T follicular helper cell (primary cell): ENCODE measurements around the gene SMARCD1.
"Not testable (repeated sequence)": the region's sequence is repeated elsewhere in the genome, so short reads cannot be mapped to it uniquely, and the experiment has no call there.

ENCODE experiments used
- DNase-seq: peaks from one replicate; pipeline ENCODE4 v3.0.0-alpha.2; 2020; ENCODE audit warnings: low read depth

The SMARCD1 gene

DNA sequence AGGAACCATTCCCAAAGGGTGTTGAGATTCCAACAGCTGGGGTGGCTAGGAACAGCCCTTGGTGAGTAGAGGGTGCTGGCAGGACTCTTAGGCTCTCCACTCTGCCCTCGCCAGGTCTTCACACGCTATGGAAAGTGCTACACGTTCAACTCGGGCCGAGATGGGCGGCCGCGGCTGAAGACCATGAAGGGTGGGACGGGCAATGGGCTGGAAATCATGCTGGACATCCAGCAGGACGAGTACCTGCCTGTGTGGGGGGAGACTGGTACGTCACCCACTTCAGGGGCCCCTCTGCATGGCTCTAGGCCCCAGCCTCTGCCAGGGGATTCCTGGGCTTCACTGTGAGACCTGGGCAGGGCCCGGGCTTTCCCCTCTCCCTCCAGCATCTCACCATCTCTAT lies 8.0 kb upstream of the SMARCD1 start:
- DNase-seq, result no peak

DNA sequence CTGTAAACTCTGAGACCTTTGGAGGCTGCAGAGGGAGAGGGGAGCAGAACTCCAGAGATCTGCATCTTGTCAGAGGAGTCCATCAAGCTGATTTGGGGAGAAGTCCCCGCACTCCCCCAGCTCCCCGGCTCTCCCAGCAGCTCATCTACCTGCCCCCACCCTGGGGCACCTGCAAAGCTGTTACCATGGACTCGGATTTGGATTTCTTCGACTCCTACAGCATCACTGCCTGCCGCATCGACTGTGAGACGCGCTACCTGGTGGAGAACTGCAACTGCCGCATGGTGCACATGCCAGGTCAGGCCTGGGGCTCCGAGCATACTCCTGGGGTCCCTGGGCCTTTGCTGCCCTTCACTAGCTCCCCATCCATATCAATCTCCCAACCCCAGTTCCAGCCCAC lies 6.9 kb upstream of the SMARCD1 start:
- DNase-seq, result no peak

DNA sequence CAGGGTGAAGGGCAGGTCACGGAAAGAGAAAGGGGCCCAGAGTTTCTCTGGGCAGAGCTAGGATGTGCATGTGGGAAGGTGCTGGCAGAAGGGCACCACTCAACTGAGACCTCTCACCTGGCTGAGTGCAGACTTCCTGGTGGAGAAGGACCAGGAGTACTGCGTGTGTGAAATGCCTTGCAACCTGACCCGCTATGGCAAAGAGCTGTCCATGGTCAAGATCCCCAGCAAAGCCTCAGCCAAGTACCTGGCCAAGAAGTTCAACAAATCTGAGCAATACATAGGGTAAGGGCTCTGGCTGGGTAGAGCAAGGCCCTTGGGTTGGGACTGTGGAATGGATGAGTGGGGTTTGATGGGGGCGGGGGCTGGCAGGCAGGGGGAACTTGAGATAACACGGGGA lies 5.4 kb upstream of the SMARCD1 start:
- no peak for DNase-seq

DNA sequence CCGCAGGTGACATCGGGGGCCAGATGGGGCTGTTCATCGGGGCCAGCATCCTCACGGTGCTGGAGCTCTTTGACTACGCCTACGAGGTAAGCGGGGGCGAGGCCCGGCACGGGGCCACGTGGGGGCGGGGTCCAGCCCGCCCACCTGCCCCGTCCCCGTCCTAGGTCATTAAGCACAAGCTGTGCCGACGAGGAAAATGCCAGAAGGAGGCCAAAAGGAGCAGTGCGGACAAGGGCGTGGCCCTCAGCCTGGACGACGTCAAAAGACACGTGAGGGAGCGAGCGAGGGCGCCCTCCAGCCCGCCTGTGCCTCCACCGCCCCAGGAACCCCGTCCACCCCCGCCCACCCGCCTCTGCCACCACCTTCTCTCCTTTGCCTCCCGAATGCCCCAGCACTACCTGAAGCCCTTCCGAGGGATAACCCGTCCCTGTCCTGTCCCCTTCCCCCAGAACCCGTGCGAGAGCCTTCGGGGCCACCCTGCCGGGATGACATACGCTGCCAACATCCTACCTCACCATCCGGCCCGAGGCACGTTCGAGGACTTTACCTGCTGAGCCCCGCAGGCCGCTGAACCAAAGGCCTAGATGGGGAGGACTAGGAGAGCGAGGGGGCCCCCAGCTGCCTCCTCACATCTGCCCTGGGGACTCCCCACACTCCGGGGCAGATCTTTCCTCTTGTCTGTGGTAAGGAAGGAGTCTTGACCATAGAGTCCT lies 3.9 kb upstream of the SMARCD1 start:
- no peak for DNase-seq

DNA sequence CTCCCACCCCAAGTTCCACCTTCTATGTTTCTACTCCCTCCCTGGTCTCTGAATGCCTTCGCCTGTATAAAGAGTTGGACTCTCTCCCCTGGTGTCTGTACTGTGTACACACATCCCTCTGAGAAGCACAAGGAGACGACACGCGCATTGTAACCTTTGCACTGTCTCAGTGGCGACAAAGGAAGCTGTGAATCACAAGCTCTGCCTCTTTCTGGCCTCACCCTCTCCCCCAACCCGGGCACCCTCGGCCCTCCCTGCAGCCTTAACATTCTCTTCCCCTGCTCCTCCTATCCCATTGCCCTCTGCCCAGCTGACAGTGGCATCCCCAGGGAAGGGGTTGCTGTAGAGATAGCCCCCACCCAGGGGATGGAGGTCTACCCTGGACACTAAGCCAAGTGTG lies 2.5 kb upstream of the SMARCD1 start:
- no peak for DNase-seq

DNA sequence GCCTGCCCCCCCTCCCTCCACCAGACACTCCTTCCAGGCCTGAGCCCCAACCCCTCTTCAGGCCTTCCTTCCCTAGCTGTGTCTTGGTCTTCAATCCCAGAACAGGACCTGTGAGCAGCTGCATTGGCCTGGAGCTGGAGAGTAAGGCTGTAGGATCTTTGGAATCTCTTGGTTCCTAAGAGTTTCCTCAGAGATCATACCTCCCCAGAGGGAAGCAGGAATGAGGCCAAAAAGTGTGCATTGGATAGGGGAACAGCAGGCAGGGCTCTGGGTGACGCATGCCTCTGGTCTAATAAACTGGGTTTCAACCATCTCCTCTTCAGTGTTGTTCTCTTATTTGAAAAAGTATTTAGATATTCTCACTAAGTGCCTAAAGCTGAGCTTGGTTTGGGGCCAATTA lies 1.8 kb upstream of the SMARCD1 start:
- DNase-seq, result no peak

DNA sequence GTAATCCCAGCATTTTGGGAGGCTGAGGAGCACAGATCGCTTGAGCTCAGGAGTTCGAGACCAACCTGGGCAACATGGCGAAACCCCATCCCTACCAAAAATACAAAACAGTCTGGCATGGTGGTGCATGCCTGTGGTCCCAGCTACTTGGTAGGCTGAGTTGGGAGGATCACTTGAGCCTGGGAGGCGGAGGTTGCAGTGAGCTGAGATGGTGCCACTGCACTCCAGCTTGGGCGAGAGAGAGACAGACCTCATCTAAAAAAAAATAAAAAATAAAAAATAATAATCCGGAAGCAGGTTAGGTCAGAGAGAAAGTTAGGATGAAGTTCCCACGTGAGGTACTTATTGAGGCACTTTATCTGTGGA lies 750 bp upstream of the SMARCD1 start:
- not testable (repeated sequence) for DNase-seq

DNA sequence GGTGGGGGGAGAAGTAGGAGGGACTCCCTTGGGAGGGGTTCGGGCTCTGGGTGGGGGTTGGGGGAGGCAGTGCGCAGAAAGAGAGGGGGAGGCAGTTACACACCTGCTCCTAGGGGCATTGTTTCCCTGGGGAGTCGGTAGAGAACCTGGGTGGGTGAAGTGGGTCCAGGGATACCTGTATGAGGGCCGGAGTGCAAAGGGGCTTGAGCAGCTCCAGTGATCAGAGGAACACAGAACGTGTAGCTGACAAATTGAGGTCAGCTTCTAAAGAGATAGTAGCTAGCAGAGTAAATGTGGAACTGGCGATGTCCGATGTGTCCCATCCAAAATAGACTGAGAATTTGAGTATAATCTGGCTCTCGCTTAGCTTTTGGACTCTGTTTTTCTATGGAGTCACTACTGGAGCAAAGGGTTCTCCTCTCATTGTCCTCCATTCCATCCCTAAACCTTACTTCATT lies 502 bp downstream of the SMARCD1 start:
- DNase-seq, result no peak

DNA sequence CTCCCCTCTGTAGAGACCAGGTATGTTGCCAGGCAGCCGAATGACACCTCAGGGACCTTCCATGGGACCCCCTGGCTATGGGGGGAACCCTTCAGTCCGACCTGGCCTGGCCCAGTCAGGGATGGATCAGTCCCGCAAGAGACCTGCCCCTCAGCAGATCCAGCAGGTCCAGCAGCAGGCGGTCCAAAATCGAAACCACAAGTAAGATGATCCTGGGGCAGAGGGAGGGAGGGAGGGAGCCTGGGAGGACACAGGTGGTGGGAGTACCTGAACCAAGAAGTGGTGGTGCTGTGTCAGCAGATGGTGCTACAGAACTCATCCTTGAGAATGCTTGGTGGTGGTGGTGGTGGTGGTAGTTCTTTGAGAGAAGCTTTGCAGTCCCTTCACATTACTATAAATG lies 1.0 kb downstream of the SMARCD1 start:
- DNase-seq, result no peak

DNA sequence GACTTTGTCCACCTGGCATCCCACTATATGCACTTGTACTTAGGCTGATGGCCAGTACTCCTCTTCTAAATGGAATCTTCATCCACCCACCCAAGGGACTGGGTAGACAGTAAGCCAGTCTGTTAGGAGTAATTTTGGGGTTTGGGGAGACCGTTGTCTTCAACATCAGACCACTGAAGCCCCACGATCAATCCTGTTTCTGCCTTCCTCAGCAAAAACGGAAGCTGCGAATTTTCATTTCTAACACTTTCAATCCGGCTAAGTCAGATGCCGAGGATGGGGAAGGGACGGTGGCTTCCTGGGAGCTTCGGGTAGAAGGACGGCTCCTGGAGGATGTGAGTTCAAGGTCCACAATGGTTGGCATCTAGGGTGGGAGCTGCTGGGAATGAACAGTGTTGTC lies 2.0 kb downstream of the SMARCD1 start:
- no peak for DNase-seq

DNA sequence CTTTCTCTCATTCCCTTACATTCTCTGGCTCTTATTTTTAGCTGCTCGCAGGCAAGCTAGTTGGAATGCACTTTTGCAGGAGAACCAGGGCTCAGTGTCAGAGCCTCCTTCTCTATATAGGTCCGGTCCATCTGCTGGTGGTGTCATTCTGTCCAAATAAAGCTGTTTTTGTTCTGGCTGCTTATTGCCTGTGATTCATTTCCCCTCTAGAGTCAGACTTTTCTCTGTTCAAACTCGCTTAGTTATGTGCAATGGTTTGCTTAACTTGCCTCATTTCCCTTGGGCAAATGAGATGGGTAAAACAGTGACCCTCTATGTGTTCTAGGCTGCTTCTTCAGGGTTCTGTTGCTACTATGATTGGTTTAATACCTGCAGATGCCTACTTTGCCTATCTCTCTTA lies 2.9 kb downstream of the SMARCD1 start:
- DNase-seq, result no peak

DNA sequence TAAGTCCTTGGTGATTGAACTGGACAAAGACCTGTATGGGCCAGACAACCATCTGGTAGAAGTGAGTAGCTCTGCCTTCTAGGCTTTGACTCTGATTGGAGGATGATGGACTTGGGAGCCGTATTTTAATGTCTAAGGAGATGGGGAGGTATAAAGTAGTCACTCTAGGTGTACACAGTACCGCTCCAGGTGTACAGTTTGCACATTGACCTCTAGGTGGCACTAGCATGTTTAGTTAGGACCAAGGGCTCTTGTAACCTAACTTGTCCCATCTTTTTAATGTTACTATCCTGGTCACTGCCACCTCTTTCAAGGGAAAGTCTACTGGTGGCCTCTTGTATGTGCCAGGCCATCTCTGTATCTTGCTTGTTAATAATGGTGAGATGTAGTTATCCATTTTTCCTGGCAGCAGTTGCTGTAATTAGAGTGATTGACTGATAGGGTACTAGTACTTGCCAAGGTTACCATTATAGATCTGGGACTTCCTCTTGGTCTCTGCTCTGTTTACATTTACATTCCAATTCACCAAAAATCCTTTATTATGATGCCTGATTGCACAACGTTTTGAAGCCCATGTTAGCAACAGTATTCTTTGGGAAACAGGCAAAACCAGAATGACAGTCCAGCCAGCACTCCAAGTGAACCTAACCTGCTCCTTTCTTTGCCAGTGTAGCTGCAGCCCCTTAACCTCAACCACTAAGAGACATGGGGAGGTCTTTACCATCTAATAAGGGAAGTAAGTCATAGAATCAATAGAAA lies 3.6 kb downstream of the SMARCD1 start:
- peak; percentile 36 for DNase-seq

DNA sequence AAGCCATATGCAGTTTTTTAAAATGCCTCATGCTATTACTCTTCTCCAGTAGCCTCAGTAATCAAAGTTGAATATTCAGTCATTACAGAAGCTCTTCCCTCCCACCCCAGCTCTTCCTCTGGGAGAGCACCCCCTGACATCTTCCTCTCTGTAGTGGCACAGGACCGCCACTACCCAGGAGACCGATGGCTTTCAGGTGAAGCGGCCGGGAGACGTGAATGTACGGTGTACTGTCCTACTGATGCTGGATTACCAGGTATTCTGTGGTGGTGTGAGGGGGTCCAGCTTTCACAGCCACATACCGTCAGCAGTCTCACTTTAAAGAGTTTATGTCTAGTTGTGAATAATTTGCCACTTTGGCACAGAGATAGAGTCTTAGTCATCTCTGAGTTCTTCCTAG lies 4.6 kb downstream of the SMARCD1 start:
- DNase-seq, result no peak

DNA sequence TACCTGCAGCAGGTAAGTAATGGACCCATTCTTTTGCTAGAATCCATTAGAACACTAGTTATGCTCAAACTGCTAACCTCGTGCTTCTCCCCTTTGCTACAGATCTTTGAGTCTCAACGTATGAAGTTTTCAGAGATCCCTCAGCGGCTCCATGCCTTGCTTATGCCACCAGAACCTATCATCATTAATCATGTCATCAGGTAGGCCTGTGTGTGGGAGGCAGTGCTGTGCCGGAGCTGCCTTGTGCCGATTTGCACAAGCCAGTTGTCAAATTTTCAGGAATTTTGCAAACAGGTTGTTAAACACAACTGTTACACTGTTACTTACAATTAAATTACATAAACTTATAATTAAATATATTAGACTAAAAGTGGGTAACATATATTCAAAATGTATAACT lies 5.2 kb downstream of the SMARCD1 start:
- no peak for DNase-seq

DNA sequence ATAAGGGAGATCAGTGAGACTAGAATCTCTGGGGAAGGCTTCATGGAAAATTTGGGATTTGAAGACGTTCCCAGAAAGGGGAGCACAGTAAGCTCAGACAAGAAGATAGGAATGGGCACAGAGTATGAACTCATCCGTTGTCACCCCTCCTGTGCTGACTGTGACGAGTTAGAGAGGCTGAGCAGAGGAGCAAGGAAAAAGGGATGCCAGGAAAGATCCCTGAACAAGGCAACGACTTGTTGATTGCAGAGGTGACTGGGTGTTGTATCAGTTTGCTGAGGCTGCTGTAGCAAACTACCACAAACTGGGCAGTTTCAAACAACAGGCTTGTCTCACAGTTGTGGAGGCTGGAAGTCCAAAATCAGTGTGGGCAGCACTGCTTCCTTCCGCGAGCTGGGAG lies 12.8 kb downstream of the SMARCD1 start:
- DNase-seq, result no peak

DNA sequence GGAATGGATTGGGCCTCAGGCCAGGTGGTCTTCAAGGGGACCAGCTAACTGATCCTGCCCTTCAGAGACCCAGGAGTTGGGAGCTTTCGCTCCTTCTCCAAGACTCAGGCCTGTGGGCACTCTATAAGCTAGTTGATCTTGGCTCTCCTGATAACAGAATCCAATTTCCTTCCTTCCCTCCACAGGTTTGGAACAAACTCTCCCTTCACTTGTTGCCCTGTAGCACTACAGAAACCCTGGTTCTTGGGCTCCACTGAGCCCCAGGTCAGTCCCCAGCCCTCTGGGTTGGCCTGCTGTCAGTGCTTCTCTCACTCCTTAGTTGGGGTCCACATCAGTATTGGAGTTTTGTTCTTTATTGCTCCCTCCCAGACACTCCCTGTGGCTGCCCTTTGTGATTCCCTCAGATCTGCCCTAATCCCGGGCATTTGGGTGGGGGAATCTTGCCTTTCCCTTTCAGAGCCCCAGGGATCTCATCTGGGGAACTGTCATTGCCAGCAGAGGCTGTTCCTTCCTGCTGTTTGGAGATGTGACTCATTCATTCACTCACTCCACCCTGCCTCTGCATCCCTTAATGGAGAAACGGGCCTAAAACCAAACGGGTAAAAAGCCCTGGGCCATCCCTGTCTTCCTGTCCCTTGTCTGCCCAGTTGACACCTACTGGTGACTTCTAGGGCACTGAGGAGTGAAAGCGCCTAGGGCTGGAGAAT lies 14.3 kb downstream of the SMARCD1 start:
- DNase-seq, result no peak

DNA sequence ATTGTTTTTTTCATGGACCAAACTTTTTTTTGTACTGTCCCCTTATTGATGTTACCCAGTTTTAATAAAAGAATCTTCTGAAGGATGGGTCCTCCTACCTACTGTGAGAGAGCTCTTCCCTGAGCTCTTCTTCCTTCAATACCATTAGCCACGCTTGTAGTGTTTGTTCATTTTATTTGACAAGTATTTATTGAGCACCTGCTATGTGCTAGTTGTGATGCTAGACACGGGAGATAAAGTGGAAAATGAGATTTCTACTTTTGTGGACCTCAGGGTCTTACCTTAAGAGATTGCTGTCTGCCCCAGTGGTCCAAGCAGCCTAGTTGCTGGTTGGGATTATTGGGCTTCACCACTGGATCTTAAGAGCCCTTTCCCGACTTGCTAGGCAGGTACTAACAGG lies 15.4 kb downstream of the SMARCD1 start:
- DNase-seq, result no peak

DNA sequence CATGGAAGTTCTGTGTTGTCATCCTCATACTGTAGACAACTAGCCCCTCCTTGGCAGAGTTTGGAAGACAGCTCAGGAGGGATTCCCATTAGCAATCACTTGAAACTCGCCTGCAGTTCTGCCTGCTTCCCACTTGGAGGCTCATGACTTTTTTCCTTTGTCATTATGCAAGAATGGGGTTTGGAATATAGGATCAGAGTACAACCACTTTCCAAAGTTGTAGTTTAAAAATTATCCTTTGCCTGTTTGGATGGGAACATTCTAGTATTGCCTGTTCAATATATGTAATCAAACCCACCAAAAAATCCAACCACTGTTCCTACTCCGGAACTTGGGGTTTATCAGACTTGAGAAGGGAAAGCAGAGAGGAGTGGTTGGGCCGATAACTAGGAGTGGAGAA lies 16.5 kb downstream of the SMARCD1 start:
- no peak for DNase-seq

DNA sequence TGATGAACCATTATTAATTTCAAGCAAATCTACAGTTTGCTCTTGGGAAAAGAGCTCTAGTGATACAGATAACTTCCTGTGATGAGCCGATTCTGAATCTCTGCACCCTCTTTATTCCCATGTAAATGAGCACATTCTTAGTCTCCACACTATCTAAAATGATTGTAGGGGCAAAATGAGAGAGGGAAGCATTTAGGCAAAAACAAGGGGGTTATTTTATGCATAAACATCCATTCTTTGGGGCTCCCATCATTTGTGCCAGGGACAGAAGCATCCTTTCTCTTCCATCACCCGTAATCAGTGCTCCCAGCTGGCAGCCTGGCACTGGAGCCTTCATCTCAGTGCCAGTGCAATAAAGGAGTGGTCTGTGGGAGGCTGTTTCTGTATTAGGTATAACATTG lies 17.0 kb downstream of the SMARCD1 start:
- DNase-seq, result no peak

DNA sequence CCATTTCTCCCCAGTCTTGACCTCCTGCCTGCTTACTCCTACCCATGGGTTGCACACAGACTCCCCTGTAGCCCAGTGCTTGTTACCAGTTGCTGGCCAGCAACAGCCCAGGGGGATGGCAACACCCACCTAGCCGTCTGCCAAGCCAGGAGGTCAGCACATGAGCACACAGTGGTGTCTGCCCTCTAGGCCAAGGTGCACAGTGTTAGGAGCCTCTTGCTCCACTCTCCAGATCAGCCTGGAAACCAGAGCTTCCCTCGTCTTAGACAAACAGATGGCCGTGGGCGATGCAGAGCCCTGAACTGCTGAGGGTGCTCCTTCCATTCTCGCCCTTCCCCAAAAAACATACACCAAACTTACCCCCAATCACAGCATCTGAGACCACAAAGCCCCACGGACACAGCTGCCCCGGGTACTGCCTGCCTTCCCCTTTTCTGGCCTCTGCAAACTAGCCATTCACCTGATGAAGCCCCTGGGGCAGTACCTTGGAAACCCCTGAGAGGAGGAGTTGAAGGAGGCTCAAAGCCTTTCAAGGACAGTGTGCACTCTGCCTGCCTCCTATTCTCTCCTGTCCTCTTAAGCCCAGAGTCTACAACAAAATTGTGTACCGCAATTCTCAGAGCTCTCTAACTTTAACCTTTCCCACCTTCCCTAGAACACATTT lies 17.6 kb downstream of the SMARCD1 start:
- no peak for DNase-seq

DNA sequence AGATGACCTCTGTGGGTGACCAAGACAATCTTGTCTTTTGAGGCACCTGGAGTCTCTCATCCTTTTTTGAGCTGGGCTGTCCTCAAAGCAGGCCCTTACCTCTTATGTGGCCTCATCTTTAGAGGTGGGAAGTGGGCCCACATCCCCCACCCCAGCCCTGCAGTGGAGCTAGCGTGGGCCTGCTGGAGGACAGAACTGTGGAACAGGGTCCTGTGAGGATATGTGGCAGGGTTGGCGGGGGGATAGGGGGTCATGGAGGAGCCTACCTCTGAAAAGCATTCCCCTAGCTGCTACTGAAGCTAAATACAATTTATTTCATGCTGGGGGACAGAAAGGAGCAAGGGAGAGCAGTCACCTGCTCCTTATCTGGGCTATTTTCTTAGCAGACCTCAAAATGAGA lies 18.2 kb downstream of the SMARCD1 start:
- DNase-seq, result no peak

DNA sequence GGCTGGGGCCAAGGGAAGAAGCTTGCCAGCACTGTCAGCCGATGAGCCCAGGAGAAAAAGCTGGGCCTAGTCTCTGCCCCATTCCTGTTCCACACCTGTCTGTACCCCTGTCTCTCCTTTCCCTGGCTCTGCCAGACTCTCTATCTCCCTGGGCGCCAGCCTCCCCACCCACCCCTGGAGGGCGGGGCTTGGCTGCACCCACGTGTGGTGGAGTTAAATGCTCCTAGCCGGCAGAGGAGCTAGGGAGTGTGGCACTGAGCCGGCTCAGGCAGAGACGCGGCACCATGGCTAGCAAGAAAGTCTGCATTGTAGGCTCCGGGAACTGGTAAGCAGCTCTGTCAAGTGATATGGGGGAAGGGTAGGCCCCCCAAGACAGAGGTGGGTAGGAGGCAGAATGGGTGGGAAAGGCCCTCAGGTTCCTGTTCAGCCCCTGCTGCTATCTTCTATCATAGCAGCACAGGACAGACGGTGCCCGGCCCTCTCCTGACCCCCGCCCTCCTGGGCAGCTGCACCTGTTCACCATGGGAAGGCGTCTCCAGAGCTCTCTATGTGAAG lies 18.7 kb downstream of the SMARCD1 start, which contains the start of gene GPD1:
GPD1 (plus strand) TSS at position 242 of the 555 bp plus-strand sequence; CDS start at position 285, 43 bp downstream.
- DNase-seq, result no peak
